ENCODE data around the gene CPA4.

The CPA4 gene

GRCh38 chr7:130365511-130366441 lies 72.8 kb downstream of the CPA4 start:
- DNase-seq: peak; percentile 98 to 99

- DNase-seq: no peak
These were observed 73.6 kb downstream of the CPA4 start for GRCh38 chr7:130366564-130366963.

DNA sequence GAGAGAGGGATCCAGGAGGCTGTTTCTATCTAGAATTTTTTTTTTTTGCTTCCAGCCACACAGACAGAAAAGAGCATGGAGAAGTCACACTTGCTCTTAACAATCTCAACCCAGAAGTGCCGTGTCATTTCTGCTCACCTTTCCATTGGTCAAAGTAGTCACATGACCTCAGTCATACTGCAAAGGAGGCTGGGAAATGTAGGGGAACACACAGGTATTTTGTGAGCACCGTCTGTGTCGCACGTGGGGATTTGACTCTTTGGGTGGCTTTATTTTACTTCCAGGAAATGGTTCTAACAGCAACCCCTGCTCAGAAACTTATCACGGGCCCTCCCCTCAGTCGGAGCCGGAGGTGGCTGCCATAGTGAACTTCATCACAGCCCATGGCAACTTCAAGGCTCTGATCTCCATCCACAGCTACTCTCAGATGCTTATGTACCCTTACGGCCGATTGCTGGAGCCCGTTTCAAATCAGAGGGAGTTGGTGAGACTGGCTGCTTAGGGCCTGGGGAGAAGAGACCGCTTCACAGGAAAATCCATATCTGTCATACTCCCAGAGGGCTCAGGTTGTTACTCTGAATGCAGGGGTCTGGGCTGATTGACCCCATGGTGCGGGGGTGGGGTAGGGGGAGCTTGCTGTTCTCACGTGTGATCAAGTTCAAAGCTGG lies 74.3 kb downstream of the CPA4 start:
- DNase-seq: peak; percentile 86 to 91

DNA sequence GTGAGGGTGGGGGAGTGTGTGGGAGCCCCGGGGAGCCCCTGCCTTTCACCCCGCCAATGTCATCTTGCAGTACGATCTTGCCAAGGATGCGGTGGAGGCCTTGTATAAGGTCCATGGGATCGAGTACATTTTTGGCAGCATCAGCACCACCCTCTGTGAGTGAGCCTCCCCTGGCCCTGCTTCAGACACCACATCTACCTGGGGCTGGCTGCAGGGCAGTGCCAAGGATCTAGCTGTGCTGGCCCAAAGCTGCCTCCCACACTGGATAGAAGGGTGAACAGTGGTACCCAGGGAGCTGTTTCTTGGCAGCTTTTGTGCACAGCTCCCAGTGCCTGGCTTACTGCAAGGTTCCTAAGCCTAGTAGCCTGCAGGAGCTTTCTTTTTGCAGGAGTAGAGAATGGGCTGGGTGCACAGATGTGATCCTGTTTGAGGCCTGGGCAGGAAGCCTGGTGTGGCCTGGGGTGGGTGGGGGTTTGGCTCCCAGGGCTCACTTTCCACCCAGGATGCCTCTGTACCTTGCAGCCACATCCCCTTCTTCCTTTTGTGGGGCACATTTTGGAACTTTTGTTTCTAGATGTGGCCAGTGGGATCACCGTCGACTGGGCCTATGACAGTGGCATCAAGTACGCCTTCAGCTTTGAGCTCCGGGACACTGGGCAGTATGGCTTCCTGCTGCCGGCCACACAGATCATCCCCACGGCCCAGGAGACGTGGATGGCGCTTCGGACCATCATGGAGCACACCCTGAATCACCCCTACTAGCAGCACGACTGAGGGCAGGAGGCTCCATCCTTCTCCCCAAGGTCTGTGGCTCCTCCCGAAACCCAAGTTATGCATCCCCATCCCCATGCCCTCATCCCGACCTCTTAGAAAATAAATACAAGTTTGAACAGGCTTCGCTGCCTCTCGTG lies 75.1 kb downstream of the CPA4 start:
- DNase-seq: no peak

DNA sequence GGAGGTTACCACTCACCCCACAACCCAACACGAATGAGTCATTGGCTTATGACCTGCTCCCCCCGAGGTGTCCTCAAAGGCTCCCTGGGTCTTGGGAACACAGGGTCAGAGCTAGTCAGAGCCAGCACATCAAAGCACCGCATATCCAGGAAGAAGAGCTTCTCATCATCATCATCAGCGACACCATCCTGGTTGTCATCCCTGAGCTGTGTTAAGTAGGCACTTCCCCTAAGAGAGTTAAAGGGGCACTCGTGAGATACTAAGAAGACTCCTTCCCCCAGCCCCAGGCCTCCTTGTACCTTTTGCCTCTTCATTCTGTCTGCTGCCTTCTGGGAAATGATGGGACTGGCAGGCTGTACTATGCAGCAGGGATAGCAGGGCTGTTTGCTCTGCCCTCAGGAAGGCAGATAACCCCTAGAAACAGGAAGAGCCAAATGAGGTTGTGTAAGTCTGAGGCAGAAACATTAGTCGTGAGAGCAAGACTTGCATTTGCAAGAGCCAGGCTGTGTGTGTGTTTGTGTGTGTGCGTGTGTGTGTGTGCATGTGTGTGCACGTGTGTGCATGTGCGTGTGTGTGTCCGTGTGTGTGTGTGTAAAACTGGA lies 76.2 kb downstream of the CPA4 start:
- DNase-seq: no peak

GRCh38 chr7:130369831-130370550 lies 77.0 kb downstream of the CPA4 start:
- DNase-seq: no peak

DNA sequence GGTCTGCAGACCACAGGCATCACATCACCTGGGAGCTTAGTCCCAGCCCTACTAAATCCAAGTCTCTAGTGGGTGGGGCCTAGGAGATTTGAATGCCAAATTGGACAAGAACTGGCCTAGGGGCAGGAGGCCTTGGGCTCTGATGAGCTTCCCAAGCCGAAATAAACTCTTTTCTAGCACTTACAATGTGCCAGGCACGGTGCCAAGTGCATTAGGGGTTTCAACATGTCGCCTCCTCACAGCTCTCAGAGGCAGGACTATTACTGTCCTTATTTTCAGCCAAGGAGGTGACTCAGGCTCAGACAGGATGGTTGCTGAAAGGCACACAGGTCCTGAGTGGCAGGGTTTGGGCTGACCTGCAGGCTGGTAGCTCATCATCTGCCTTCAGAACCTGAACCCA lies 78.1 kb downstream of the CPA4 start:
- no peak for DNase-seq

GRCh38 chr7:130372402-130373165 lies 79.6 kb downstream of the CPA4 start:
- DNase-seq: no peak

All from SHP77 (cell line).